ENCODE measurements around the gene MERTK.

Gene MERTK

GRCh38 chr2:112003576-112004252 lies 105.3 kb downstream of the MERTK start:
- no peak for TF ChIP-seq GATA2 (IDR thresholded peaks at IDR 0.05; ENCODE audit: low read depth, low read length)
- no peak for TF ChIP-seq GATA3 (IDR thresholded peaks at IDR 0.05; ENCODE audit: low read depth, low read length)

GRCh38 chr2:112004253-112004645 lies 105.8 kb downstream of the MERTK start:
- TF ChIP-seq GATA3 (IDR thresholded peaks at IDR 0.05; ENCODE audit: low read depth, low read length) (no peak), GATA2 (IDR thresholded peaks at IDR 0.05; ENCODE audit: low read depth, low read length) (no peak)

GRCh38 chr2:112005406-112006075 lies 107.1 kb downstream of the MERTK start:
- TF ChIP-seq GATA3 (IDR thresholded peaks at IDR 0.05; ENCODE audit: low read depth, low read length) (no peak), GATA2 (IDR thresholded peaks at IDR 0.05; ENCODE audit: low read depth, low read length) (no peak)

- TF ChIP-seq GATA2 (IDR thresholded peaks at IDR 0.05; ENCODE audit: low read depth, low read length) = no peak
- TF ChIP-seq GATA3 (IDR thresholded peaks at IDR 0.05; ENCODE audit: low read depth, low read length) = no peak
These were observed 107.6 kb downstream of the MERTK start for GRCh38 chr2:112006076-112006410.

- TF ChIP-seq GATA3 (IDR thresholded peaks at IDR 0.05; ENCODE audit: low read depth, low read length) (no peak), GATA2 (IDR thresholded peaks at IDR 0.05; ENCODE audit: low read depth, low read length) (no peak)
These were observed 109.1 kb downstream of the MERTK start for GRCh38 chr2:112007493-112007892.

GRCh38 chr2:112008910-112009485 lies 110.6 kb downstream of the MERTK start:
- TF ChIP-seq GATA2 (IDR thresholded peaks at IDR 0.05; ENCODE audit: low read depth, low read length) (no peak), GATA3 (IDR thresholded peaks at IDR 0.05; ENCODE audit: low read depth, low read length) (no peak)

- TF ChIP-seq GATA3 (IDR thresholded peaks at IDR 0.05; ENCODE audit: low read depth, low read length) = no peak
- no peak for TF ChIP-seq GATA2 (IDR thresholded peaks at IDR 0.05; ENCODE audit: low read depth, low read length)
These were observed 112.3 kb downstream of the MERTK start for GRCh38 chr2:112010751-112011150.

- no peak for TF ChIP-seq GATA2 (IDR thresholded peaks at IDR 0.05; ENCODE audit: low read depth, low read length)
- no peak for TF ChIP-seq GATA3 (IDR thresholded peaks at IDR 0.05; ENCODE audit: low read depth, low read length)
These were observed 114.1 kb downstream of the MERTK start for GRCh38 chr2:112012556-112012955.

GRCh38 chr2:112018846-112019245 lies 120.4 kb downstream of the MERTK start:
- TF ChIP-seq GATA3 (IDR thresholded peaks at IDR 0.05; ENCODE audit: low read depth, low read length) = no peak
- TF ChIP-seq GATA2 (IDR thresholded peaks at IDR 0.05; ENCODE audit: low read depth, low read length) = no peak

- TF ChIP-seq GATA2 (IDR thresholded peaks at IDR 0.05; ENCODE audit: low read depth, low read length) (no peak), GATA3 (IDR thresholded peaks at IDR 0.05; ENCODE audit: low read depth, low read length) (no peak)
These were observed 121.2 kb downstream of the MERTK start for GRCh38 chr2:112019569-112019982.

GRCh38 chr2:112020561-112020960 lies 122.2 kb downstream of the MERTK start:
- TF ChIP-seq GATA2 (IDR thresholded peaks at IDR 0.05; ENCODE audit: low read depth, low read length) = no peak
- TF ChIP-seq GATA3 (IDR thresholded peaks at IDR 0.05; ENCODE audit: low read depth, low read length) = no peak

- no peak for TF ChIP-seq GATA3 (IDR thresholded peaks at IDR 0.05; ENCODE audit: low read depth, low read length)
- no peak for TF ChIP-seq GATA2 (IDR thresholded peaks at IDR 0.05; ENCODE audit: low read depth, low read length)
These were observed 122.9 kb downstream of the MERTK start for GRCh38 chr2:112021290-112021689.

- no peak for TF ChIP-seq GATA3 (IDR thresholded peaks at IDR 0.05; ENCODE audit: low read depth, low read length)
- no peak for TF ChIP-seq GATA2 (IDR thresholded peaks at IDR 0.05; ENCODE audit: low read depth, low read length)
These were observed 123.4 kb downstream of the MERTK start for GRCh38 chr2:112021781-112022231.

- TF ChIP-seq GATA2 (IDR thresholded peaks at IDR 0.05; ENCODE audit: low read depth, low read length) = no peak
- no peak for TF ChIP-seq GATA3 (IDR thresholded peaks at IDR 0.05; ENCODE audit: low read depth, low read length)
These were observed 125.3 kb downstream of the MERTK start for GRCh38 chr2:112023707-112024106.

- TF ChIP-seq GATA3 (IDR thresholded peaks at IDR 0.05; ENCODE audit: low read depth, low read length) = no peak
- no peak for TF ChIP-seq GATA2 (IDR thresholded peaks at IDR 0.05; ENCODE audit: low read depth, low read length)
These were observed 125.8 kb downstream of the MERTK start for GRCh38 chr2:112024231-112024630.

Measured in SH-SY5Y (cell line).